H1 (cell line): Measurements from ENCODE around the gene NDUFS5. TPM values are rescaled to one million over a fixed set of nuclear protein-coding genes. Genes with fewer than 3 reads are reported as not detected.

Source experiments
- CTCF ChIA-PET: fragments of 300-600 bp; sonication (Branson Sonifier 250); formaldehyde crosslinking; loops from one replicate; lab custom pipeline; 2021; ENCODE audit not compliant: partially characterized antibody; lab: Charles Lee
- POLR2A ChIA-PET: fragments of 300-600 bp; sonication (Branson Sonifier 250); formaldehyde crosslinking; loops from one replicate; lab custom pipeline; 2021; ENCODE audit warnings: inconsistent platforms; ENCODE audit not compliant: partially characterized antibody; lab: Charles Lee
- DNase-seq, 2 experiments: peaks; one replicate each; pipeline versions ENCODE4 v3.0.0 to v3.0.0-alpha.2; 2010 to 2022; ENCODE audit warnings: low spot score in 2 of 2, low read depth in 1 of 2, mixed read lengths in 1 of 2
- FAIRE-seq: peaks from 2 replicates; lab custom pipeline; 2011; peaks lifted over from hg19 to GRCh38; lab: Jason Lieb, UNC
- H2AFZ ChIP-seq: 2 replicates; pipeline ENCODE4 v1.8.1; 2012; ENCODE audit warnings: low read length, inconsistent platforms
- H2AK5ac ChIP-seq: 2 replicates; pipeline ENCODE4 v1.6.1; 2013; ENCODE audit warnings: low read depth, low read length
- H2BK120ac ChIP-seq: replicated peaks from 2 replicates; pipeline ENCODE3; 2013; ENCODE audit warnings: low read depth, low read length, inconsistent platforms
- H2BK12ac ChIP-seq: 2 replicates; pipeline ENCODE4 v1.6.1; 2013; ENCODE audit warnings: low read depth, low read length
- H2BK15ac ChIP-seq: 2 replicates; pipeline ENCODE4 v1.6.1; 2013; ENCODE audit warnings: low read length
- H2BK20ac ChIP-seq: 2 replicates; pipeline ENCODE4 v1.6.1; 2013; ENCODE audit warnings: low read length
- H2BK5ac ChIP-seq: 2 replicates; pipeline ENCODE4 v1.6.1; 2013; ENCODE audit warnings: low read depth, low read length
- H3K14ac ChIP-seq: 2 replicates; pipeline ENCODE4 v1.6.1; 2013; ENCODE audit warnings: inconsistent platforms; ENCODE audit not compliant: insufficient read length
- H3K18ac ChIP-seq: 2 replicates; pipeline ENCODE4 v1.6.1; 2013; ENCODE audit warnings: low read length; ENCODE audit errors: extremely low read depth
- H3K23ac ChIP-seq: 2 replicates; pipeline ENCODE4 v1.6.1; 2013; ENCODE audit warnings: inconsistent platforms; ENCODE audit not compliant: insufficient read length
- H3K23me2 ChIP-seq: 2 replicates; pipeline ENCODE4 v1.6.1; 2013; ENCODE audit warnings: low read depth, low read length
- H3K27ac ChIP-seq: 2 replicates; pipeline ENCODE4 v1.6.1; 2011; ENCODE audit warnings: low read depth, low read length, inconsistent platforms
- H3K27me3 ChIP-seq, 4 experiments: replicated peaks in 1 of 4; 1 replicate in 1 of 4; 2 replicates in 3 of 4; pipeline versions ENCODE4 v1.6.1 to v1.8.1; 2011 to 2013; ENCODE audit warnings: low read length in 3 of 4, mild to moderate bottlenecking in 3 of 4, inconsistent platforms in 2 of 4, mixed read lengths in 2 of 4, moderate library complexity in 1 of 4; ENCODE audit not compliant: control insufficient read depth in 3 of 4, insufficient read depth in 3 of 4; ENCODE audit errors: extremely low read depth in 1 of 4
- H3K36me3 ChIP-seq, 4 experiments: 2 replicates each; pipeline versions ENCODE4 v1.6.1 to v1.8.1; 2011 to 2013; ENCODE audit warnings: mild to moderate bottlenecking in 4 of 4, low read length in 3 of 4, moderate library complexity in 2 of 4, control low read depth in 1 of 4, inconsistent platforms in 1 of 4; ENCODE audit not compliant: insufficient read depth in 4 of 4, control insufficient read depth in 2 of 4
- H3K4ac ChIP-seq: replicated peaks from 2 replicates; pipeline ENCODE3; 2013; ENCODE audit warnings: low read length, low read depth, mixed read lengths, inconsistent platforms; ENCODE audit not compliant: insufficient read length
- H3K4me1 ChIP-seq, 4 experiments: replicated peaks in 1 of 4; 1 replicate in 1 of 4; 2 replicates in 3 of 4; pipeline versions ENCODE4 v1.6.1 to v1.8.1; 2011 to 2013; ENCODE audit warnings: low read length in 3 of 4, inconsistent platforms in 2 of 4, mixed read lengths in 1 of 4; ENCODE audit not compliant: insufficient read depth in 4 of 4, control insufficient read depth in 3 of 4
- H3K4me2 ChIP-seq, 2 experiments: 2 replicates each; pipeline versions ENCODE4 v1.6.1 to v1.8.1; 2011 to 2013; ENCODE audit warnings: low read depth in 2 of 2, low read length in 2 of 2, control low read depth in 1 of 2, inconsistent platforms in 1 of 2, mild to moderate bottlenecking in 1 of 2; ENCODE audit not compliant: insufficient read depth in 1 of 2
- H3K4me3 ChIP-seq, 4 experiments: fragments of 200-600, 300-600 bp in 1 of 4; sonication (generic), shearing (Covaris generic), sonication (Bioruptor Twin) in 1 of 4; 2 replicates each; pipeline versions ENCODE4 v1.5.1 to v1.8.1; 2011 to 2016; ENCODE audit warnings: low read length in 4 of 4, low read depth in 3 of 4, control low read depth in 2 of 4, inconsistent platforms in 2 of 4, mild to moderate bottlenecking in 2 of 4, mixed read lengths in 1 of 4, moderate library complexity in 1 of 4; ENCODE audit not compliant: insufficient read depth in 2 of 4; ENCODE audit errors: extremely low read depth in 1 of 4
- H3K56ac ChIP-seq: replicated peaks from 2 replicates; pipeline ENCODE3; 2013; ENCODE audit warnings: low read depth, mild to moderate bottlenecking, mixed read lengths, low read length, inconsistent platforms; ENCODE audit not compliant: insufficient read length
- H3K79me1 ChIP-seq: 2 replicates; pipeline ENCODE4 v1.6.1; 2013; ENCODE audit warnings: low read depth, low read length, control low read depth
- H3K79me2 ChIP-seq, 2 experiments: 2 replicates each; pipeline versions ENCODE4 v1.6.1 to v1.8.1; 2012 to 2013; ENCODE audit warnings: low read length in 2 of 2, mild to moderate bottlenecking in 2 of 2, inconsistent platforms in 1 of 2; ENCODE audit not compliant: insufficient read depth in 2 of 2, control insufficient read depth in 1 of 2
- H3K9ac ChIP-seq, 4 experiments: replicated peaks in 1 of 4; 1 replicate in 1 of 4; 2 replicates in 3 of 4; pipeline versions ENCODE4 v1.6.1 to v1.8.1; 2011 to 2013; ENCODE audit warnings: low read depth in 3 of 4, low read length in 3 of 4, control low read depth in 2 of 4, mild to moderate bottlenecking in 2 of 4, moderate library complexity in 2 of 4, inconsistent platforms in 1 of 4; ENCODE audit errors: extremely low read depth in 1 of 4
- H3K9me3 ChIP-seq, 2 experiments: 2 replicates each; pipeline versions ENCODE4 v1.6.1 to v1.8.1; 2012 to 2013; ENCODE audit warnings: mild to moderate bottlenecking in 2 of 2, moderate library complexity in 2 of 2, control low read depth in 1 of 2, inconsistent platforms in 1 of 2, low read depth in 1 of 2, low read length in 1 of 2, mixed read lengths in 1 of 2; ENCODE audit not compliant: insufficient read depth in 2 of 2
- H4K20me1 ChIP-seq, 2 experiments: replicated peaks in 1 of 2; 2 replicates each; pipeline versions ENCODE3 to v1.8.1; 2011 to 2013; ENCODE audit warnings: inconsistent platforms in 2 of 2, low read length in 2 of 2, mild to moderate bottlenecking in 1 of 2; ENCODE audit not compliant: insufficient read depth in 2 of 2, control insufficient read depth in 1 of 2
- H4K5ac ChIP-seq: 2 replicates; pipeline ENCODE4 v1.6.1; 2013; ENCODE audit warnings: low read length, low read depth, mixed read lengths, inconsistent platforms; ENCODE audit not compliant: insufficient read length
- H4K8ac ChIP-seq: 2 replicates; pipeline ENCODE4 v1.8.0; 2013; ENCODE audit warnings: mild to moderate bottlenecking, moderate library complexity, low read length, inconsistent platforms; ENCODE audit not compliant: insufficient read depth; ENCODE audit errors: extremely low read depth
- H4K91ac ChIP-seq: replicated peaks from 2 replicates; pipeline ENCODE3; 2013; ENCODE audit warnings: low read length, mixed read lengths, inconsistent platforms; ENCODE audit not compliant: insufficient read length
- ATF2 ChIP-seq: IDR thresholded peaks from 2 replicates; pipeline ENCODE4 v1.6.1; 2012; ENCODE audit warnings: low read length, inconsistent platforms
- CREB1 ChIP-seq: IDR thresholded peaks from 2 replicates; pipeline ENCODE4 v1.6.1; 2012; ENCODE audit warnings: inconsistent platforms
- MAFK ChIP-seq: IDR thresholded peaks from 2 replicates; pipeline ENCODE4 v1.6.1; 2012; ENCODE audit warnings: low read depth, mild to moderate bottlenecking, improper control_type of control experiment, low read length
- NRF1 ChIP-seq: IDR thresholded peaks from 2 replicates; pipeline ENCODE4 v1.6.1; 2011; ENCODE audit warnings: mild to moderate bottlenecking, low read depth, low read length, improper control_type of control experiment
- RNF2 ChIP-seq: fragments of 200-900, 300-1000 bp; sonication (generic); IDR thresholded peaks from 2 replicates; pipeline ENCODE4 v1.7.1; 2016; ENCODE audit warnings: borderline replicate concordance, low read depth, mild to moderate bottlenecking, antibody characterized with exemption, low read length; ENCODE audit not compliant: poor library complexity, severe bottlenecking; ENCODE audit errors: missing control alignments
- WGBS, 2 experiments: shearing (Covaris generic) in 1 of 2; methylation state at CpG; one replicate each; pipeline versions ENCODE4 v1.1.6 to v1.1.7; 2013 to 2015; ENCODE audit warnings: low lambda C conversion rate in 2 of 2, mixed read lengths in 2 of 2, inconsistent platforms in 1 of 2, low coverage in 1 of 2, missing lambda C conversion rate in 1 of 2; ENCODE audit not compliant: insufficient replicate concordance in 2 of 2, insufficient coverage in 1 of 2, insufficient read length in 1 of 2; ENCODE audit errors: extremely low coverage in 1 of 2, missing lambda C conversion rate in 1 of 2; 5-methylcytosine and 5-hydroxymethylcytosine counted together
- long read RNA-seq, 2 experiments: library from RNA in 1 of 2; library from capped mRNA in 1 of 2; stranded (forward); transcript quantifications; one replicate each; pipeline ENCODE4 v2.0.0, GENCODE V29; 2021; ENCODE audit warnings: inconsistent platforms in 1 of 2
- polyA minus RNA-seq, 3 experiments: library from RNA; depleted of rRNA, polyadenylated mRNA; stranded (reverse); fragments of >200 nt; gene quantifications; 1 replicate in 2 of 3; 2 replicates in 1 of 3; pipeline ENCODE4 v1.2.3, GENCODE V29; 2011
- polyA plus RNA-seq, 7 experiments: library from polyadenylated mRNA; depleted of rRNA in 3 of 7; stranded (reverse) in 5 of 7; unstranded in 2 of 7; fragments of >200 nt in 5 of 7; fragments of 200-250 nt in 2 of 7; gene quantifications; 1 replicate in 5 of 7; 2 replicates in 1 of 7; 4 replicates in 1 of 7; pipeline versions ENCODE4 v1.2.1 to v1.2.3, GENCODE V29; 2011 to 2013; ENCODE audit warnings: missing spikeins in 2 of 7, mixed read lengths in 2 of 7
- total RNA-seq: library from RNA; stranded (reverse); fragmentation: NEBNext Ultra II Directional; extraction: Animal tissue kit (Norgen Biotek cat#: 25700); gene quantifications from 2 replicates; pipeline ENCODE4 v1.2.1, GENCODE V29; 2021

Gene NDUFS5
- total RNA-seq (421 and 435 TPM in 2 replicates), polyA plus RNA-seq (2011; rRNA removed) (432 and 835 TPM in 2 replicates), polyA minus RNA-seq (2011; rRNA and poly(A)+ RNA removed) (114 and 129 TPM in 2 replicates)
- 1,016 TPM for polyA plus RNA-seq (2011; cell fraction: cytosol; rRNA removed)
- 108 TPM for polyA plus RNA-seq (2011; cell fraction: nucleus; rRNA removed)
- 1,166 to 1,417 TPM (median 1,337 TPM) in 4 replicates for polyA plus RNA-seq (2012, experiment 1 of 2)
- 1,364 TPM for polyA plus RNA-seq (2012, experiment 2 of 2)
- 921 TPM for polyA plus RNA-seq (2013, experiment 1 of 2)
- 934 TPM for polyA plus RNA-seq (2013, experiment 2 of 2)
- polyA minus RNA-seq (2011; cell fraction: cytosol; rRNA and poly(A)+ RNA removed), result 120 TPM
- polyA minus RNA-seq (2011; cell fraction: nucleus; rRNA and poly(A)+ RNA removed), result 119 TPM
- long read RNA-seq, experiment 1, transcript NDUFS5-202 (3 exons, 548 nt), result major isoform, 119 of 398 reads
- long read RNA-seq, experiment 1, transcript NDUFS5-201 (3 exons, 544 nt), result minor isoform, 80 of 398 reads
- long read RNA-seq, experiment 1, partial matches to known transcripts, result 196 of 398 reads
- long read RNA-seq, experiment 1, other reads (novel, unspliced or antisense), result 3 of 398 reads
- long read RNA-seq, experiment 2, transcript NDUFS5-201 (3 exons, 544 nt), result major isoform, 8 of 17 reads
- long read RNA-seq, experiment 2, partial matches to known transcripts, result 0 of 17 reads
- long read RNA-seq, experiment 2, other reads (novel, unspliced or antisense), result 7 of 17 reads

DNA sequence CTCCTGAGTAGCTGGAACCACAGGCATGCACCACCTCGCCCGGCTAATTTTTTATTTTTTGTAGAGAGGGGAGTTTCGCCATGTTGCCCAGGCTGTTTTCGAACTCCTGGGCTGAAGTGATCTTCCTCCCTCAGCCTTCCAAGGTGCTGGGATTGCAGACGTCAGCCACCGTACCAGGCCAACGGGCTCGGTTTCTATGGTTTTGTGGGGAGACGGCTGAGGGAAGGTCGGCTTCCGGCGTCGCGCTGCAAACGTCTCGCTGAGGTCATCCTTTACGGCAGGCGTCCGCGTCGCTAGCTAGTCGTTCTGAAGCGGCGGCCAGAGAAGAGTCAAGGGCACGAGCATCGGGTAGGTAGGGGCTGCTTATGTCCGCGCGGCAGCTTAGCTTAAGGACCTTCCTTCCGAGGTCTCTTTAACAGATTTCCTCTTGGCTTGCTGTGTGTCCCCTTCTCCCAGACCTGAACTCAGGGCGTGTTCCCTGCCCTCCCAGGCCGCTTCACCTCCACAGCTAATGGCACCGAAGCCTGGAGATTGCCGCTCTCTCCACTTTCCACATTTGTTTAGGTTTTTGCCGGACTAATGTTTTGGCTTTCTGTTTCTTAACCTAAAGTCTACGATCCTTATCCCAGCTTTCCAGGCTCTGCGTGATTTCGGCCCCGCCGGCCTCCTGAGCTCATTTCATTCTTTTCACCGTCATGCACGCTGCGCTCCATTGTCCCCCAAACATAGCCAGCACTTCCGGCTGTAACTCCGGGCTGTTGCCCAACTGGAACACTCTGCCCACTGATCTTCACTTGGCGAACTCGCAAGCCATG is at the start of gene NDUFS5:
Gene NDUFS5, plus strand, starts transcription at position 300 of the 815 bp plus-strand sequence. CDS start 2,375 bp downstream, outside the sequence.
- peak within 1 kb of the TSS; percentile 68 for H4K5ac ChIP-seq
- H3K9me3 ChIP-seq, result no peaks in the 10 kb centered on the region
- peak within 1 kb of the TSS; percentile 63 for H3K18ac ChIP-seq
- H3K23ac ChIP-seq, result no peak within 1 kb of the TSS
- H3K14ac ChIP-seq, result no peak within 1 kb of the TSS
- peak within 1 kb of the TSS; percentile 84 to 99 for H3K4me2 ChIP-seq
- H4K91ac ChIP-seq, result peak within 1 kb of the TSS; percentile 57
- H3K9ac ChIP-seq, result peak within 1 kb of the TSS; percentile 91 to 99 (median 95)
- peak within 1 kb of the TSS; percentile 78 for H3K56ac ChIP-seq
- ChIA-PET POLR2A (interaction anchor here (0.8 to 4.5 kb wide), 19 partner anchors 9 to 166 kb away, joined by 3 to 98 read pairs (median 6); partner anchors contain the start of genes AKIRIN1, MYCBP and RRAGC), CTCF (interaction anchor here (0.7 to 2.3 kb wide), 9 partner anchors 20 to 134 kb away, joined by 3 to 12 read pairs (median 4); no protein-coding TSS in a partner anchor)
- peak; percentile 72 to 85 for DNase-seq
- WGBS, 2 experiments, result 4% methylated on average over 47 of the region's 47 CpGs; no CpG with 5 or more reads in 1 of the 2 experiments
- no peak within 1 kb of the TSS for H2BK120ac ChIP-seq
- peaks cover 0 to 3% of the 10 kb centered on the region in 2 experiments for H4K20me1 ChIP-seq
- peak within 1 kb of the TSS; percentile 36; the same call in 1 of the 2 replicates for H2AFZ ChIP-seq
- H3K4ac ChIP-seq, result no peak within 1 kb of the TSS
- no peaks in the 10 kb centered on the region; a peak in 1 of 7 replicates for H3K27me3 ChIP-seq
- FAIRE-seq, result peak; percentile 60
- H2BK20ac ChIP-seq, result no peak within 1 kb of the TSS
- H3K4me3 ChIP-seq, result peak within 1 kb of the TSS; percentile 85 to 98 (median 90)
- peaks cover 3 to 24% (median 14%) of the 10 kb centered on the region in 4 experiments for H3K36me3 ChIP-seq
- peak within 1 kb of the TSS; percentile 88 for H4K8ac ChIP-seq
- H3K79me2 ChIP-seq, result peaks cover 11 to 34% of the 10 kb centered on the region in 2 experiments
- peak within 1 kb of the TSS; percentile 98 for H2BK12ac ChIP-seq
- peak within 1 kb of the TSS; percentile 93 for H2BK5ac ChIP-seq
- H3K23me2 ChIP-seq, result peaks cover 5% of the 10 kb centered on the region
- H2BK15ac ChIP-seq, result no peak within 1 kb of the TSS
- H2AK5ac ChIP-seq, result peak within 1 kb of the TSS; percentile 94
- H3K4me1 ChIP-seq, result peaks cover 0 to 3% (median 2%) of the 10 kb centered on the region in 4 experiments; a peak in 1 of 7 replicates
- H3K79me1 ChIP-seq, result peaks cover 2% of the 10 kb centered on the region; the same call in 1 of the 2 replicates
- H3K27ac ChIP-seq, result peak within 1 kb of the TSS; percentile 92
- TF ChIP-seq RNF2 (no peak), MAFK (no peak), ATF2 (no peak; the same call in 1 of the 2 replicates), NRF1 (no peak), CREB1 (peak; percentile 89)
